GM19025 (cell line): ENCODE measurements around the gene SLC26A4.

ENCODE experiments used
- ATAC-seq: cut with Tn5 transposase; IDR thresholded peaks from one replicate; pipeline ENCODE4 v1.9.1; 2021; ENCODE audit warnings: mild to moderate bottlenecking, low read depth, moderate library complexity; ENCODE audit not compliant: unreplicated experiment

SLC26A4 gene

GRCh38 chr7:107658467-107658866 is 2.2 kb upstream of the SLC26A4 start:
- no peak for ATAC-seq

GRCh38 chr7:107659666-107660065 is 962 bp upstream of the SLC26A4 start:
- no peak for ATAC-seq

- ATAC-seq: no peak
These were observed 645 bp downstream of the SLC26A4 start for GRCh38 chr7:107661081-107661864.

DNA sequence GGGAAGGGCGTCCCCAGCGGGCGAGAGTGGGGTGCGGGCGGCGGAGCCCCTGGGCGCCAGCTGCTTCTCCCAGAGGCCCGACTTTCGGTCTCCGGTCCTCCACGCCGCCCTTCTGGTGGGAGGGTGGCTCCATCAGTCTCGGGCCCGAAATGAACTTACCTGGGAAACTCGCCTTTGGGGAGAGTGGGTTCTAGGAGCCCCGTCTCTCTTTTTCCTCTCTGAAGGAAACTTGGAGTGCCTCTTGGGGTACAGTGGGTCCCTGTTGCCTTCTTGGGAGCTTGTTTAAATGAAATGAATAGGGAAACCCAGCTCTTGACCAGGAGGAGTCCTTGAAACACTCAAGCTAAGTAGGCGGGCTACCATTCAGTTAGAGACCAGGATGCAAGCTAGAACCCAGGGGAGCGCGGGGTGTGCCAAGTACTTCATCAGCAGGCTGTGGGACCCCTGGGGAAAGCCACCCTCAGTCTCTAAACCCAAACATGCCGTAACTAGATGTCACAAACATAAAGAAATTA is 1.3 kb downstream of the SLC26A4 start:
- no peak for ATAC-seq

DNA sequence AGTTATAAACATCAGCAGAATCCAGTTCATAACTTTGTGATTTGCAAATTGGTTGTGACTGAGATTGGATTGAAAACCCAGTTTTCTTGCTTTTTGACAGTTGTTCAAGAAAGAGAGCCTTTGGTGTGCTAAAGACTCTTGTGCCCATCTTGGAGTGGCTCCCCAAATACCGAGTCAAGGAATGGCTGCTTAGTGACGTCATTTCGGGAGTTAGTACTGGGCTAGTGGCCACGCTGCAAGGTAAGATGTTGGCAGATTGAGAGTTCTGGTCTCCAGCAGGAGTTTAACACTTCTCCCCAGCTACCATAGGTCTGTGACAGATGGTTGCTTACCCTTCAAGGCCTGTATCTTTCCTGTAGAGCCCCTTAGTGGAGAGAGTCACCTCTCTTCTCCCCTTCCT is 2.6 kb downstream of the SLC26A4 start:
- no peak for ATAC-seq

GRCh38 chr7:107666790-107667189 is 6.2 kb downstream of the SLC26A4 start:
- ATAC-seq: no peak

- no peak for ATAC-seq
These were observed 6.7 kb downstream of the SLC26A4 start for GRCh38 chr7:107667341-107667740.

GRCh38 chr7:107668296-107668695 is 7.7 kb downstream of the SLC26A4 start:
- no peak for ATAC-seq

DNA sequence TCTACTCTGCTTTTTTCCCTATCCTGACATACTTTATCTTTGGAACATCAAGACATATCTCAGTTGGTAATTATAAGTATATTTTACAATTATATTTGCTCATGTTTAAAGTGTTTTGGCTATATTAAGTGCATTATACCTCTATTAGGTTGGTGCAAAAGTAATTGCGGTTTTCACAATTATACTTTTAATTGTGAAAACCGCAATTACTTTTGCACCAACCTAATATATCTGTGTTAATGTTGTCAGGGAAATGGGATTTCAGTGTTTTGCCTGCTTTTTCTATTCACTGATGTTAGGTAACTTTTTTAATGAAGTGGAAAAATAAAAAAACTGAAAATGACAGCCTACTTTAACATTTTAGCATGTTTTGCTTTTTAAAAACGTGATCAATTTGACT is 11.6 kb downstream of the SLC26A4 start:
- no peak for ATAC-seq

GRCh38 chr7:107676249-107676648 is 15.6 kb downstream of the SLC26A4 start:
- ATAC-seq: no peak

GRCh38 chr7:107678110-107678753 is 17.6 kb downstream of the SLC26A4 start:
- ATAC-seq: no peak

DNA sequence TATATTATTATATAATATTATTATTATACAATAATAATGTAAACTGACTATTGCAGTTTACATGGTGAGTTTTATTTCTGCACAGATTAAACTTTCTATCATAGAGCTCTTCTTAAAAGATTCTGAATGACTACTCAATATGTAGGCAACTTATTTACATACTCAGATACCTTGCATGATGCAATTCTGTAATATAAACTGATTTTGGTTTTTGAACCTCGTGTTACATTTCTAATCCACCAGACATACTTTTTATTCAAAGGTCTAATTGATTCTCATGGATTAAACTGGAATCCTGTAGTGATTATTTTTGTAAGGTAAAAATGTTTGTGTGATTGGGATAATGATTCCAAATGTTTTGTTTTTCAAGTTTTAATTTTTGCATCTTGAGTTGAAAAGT is 19.9 kb downstream of the SLC26A4 start:
- ATAC-seq: no peak

GRCh38 chr7:107682886-107683285 is 22.3 kb downstream of the SLC26A4 start:
- no peak for ATAC-seq

DNA sequence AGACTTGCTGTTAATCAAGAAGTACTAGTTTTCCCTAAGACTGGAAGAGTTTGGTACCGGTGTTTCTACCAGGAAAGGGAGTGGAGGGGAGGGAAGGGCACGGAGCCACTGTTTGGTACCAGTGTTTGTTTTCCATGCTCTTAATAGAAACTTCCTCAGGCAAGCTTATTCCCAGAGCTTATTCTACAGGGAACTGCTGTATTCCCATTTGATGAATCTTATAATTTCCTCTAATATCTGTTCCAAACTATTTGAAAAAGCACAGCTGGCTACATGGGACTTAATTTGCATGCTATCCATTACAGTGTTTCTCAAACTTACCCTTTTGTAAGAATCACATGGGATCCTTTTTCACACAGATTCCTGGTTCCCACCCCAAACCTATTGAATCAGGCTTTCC is 23.7 kb downstream of the SLC26A4 start:
- ATAC-seq: no peak

DNA sequence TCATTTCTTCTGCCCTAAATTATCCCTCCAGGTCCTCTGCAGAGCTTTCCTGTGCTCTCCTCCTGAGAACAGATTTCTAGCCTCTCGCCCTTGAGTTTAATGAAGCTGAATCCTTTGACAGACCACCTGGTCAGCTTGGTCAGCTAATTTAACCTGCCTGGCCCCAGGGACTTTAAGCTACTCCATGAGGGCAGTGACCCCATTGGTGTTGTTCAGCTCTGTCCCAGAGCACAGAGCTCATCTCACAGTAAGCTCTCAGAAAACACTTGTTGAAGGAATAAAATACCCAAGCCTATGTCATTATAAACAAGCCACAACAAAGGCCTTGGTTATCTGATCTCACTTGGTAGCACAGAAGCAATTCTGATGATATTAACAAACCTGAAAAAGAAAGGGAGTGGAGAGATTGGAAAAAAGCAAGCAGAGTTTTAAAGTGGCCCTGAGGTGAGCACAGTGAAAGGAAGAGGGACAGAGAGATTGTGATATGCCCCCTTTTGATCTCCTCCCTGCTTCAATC is 24.4 kb downstream of the SLC26A4 start:
- no peak for ATAC-seq

GRCh38 chr7:107686816-107687387 is 26.3 kb downstream of the SLC26A4 start:
- no peak for ATAC-seq

GRCh38 chr7:107687656-107688055 is 27.0 kb downstream of the SLC26A4 start:
- ATAC-seq: no peak

GRCh38 chr7:107689553-107689952 is 28.9 kb downstream of the SLC26A4 start:
- ATAC-seq: no peak

DNA sequence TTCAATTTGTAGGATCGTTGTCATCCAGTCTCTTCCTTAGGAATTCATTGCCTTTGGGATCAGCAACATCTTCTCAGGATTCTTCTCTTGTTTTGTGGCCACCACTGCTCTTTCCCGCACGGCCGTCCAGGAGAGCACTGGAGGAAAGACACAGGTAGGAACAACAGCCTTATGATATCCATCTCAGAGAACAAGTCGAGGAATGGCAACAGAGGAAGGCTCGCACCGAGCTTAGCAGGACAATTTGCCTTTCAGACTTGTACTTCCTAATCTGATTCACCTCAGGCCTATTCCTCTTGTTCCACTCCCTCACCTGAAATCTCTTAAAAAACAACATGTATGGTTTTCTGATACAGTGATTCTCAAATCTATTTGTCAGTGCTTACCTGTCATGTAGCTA is 29.5 kb downstream of the SLC26A4 start:
- no peak for ATAC-seq

- no peak for ATAC-seq
These were observed 30.0 kb downstream of the SLC26A4 start for GRCh38 chr7:107690611-107691010.

DNA sequence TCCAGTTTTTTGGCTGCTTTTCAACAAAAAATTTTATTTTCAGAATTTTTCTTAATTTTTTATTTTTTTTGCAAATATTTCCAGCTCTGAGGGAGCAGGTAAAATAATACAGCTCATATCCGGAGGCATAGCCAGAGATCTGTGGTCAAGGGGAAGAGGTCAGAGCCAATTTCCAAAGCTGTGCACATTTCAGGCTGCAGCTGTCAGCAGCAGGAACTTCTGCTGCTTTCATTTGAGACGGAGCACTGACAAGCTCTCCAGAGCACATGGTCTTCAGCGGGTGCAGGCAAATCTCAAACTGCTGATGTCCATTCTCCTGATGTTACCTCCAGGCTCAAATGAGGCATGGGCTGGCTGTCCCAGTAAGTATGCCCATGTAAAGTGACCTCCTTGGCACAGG is 31.1 kb downstream of the SLC26A4 start:
- no peak for ATAC-seq
